A172 (cell line): ENCODE measurements around the gene ATOSB. TPM values are rescaled to one million over a fixed set of nuclear protein-coding genes. Genes with fewer than 3 reads are reported as not detected.

ENCODE experiments used
- DNase-seq: peaks from one replicate; pipeline ENCODE4 v3.0.0-alpha.2; 2015; ENCODE audit warnings: low spot score
- total RNA-seq: library from RNA; depleted of rRNA; stranded (reverse); fragments of >200 nt; shearing (Covaris generic); gene quantifications from 2 replicates; pipeline ENCODE4 v1.2.3, GENCODE V29; 2014

ATOSB gene
- total RNA-seq, 1 experiment from 2014 or later: 26.3 TPM

- peak; percentile 96 for DNase-seq
Measured at GRCh38 chr9:35114113-35114839, 1.4 kb downstream of the ATOSB start.

GRCh38 chr9:35112257-35113020, 3.2 kb downstream of the ATOSB start:
- DNase-seq: peak; percentile 72

GRCh38 chr9:35111001-35111933, 4.4 kb downstream of the ATOSB start:
- DNase-seq: peak; percentile 96

GRCh38 chr9:35110327-35110761, 5.3 kb downstream of the ATOSB start:
- DNase-seq: peak; percentile 72

GRCh38 chr9:35108946-35109575, 6.6 kb downstream of the ATOSB start:
- DNase-seq: no peak

- DNase-seq: no peak
Measured at GRCh38 chr9:35108461-35108860, 7.2 kb downstream of the ATOSB start.

- no peak for DNase-seq
Measured at GRCh38 chr9:35107297-35108290, 8.1 kb downstream of the ATOSB start.

- DNase-seq: no peak
Measured at GRCh38 chr9:35106343-35106730, 9.3 kb downstream of the ATOSB start.

- DNase-seq: no peak
Measured at GRCh38 chr9:35105571-35106342, 9.9 kb downstream of the ATOSB start.

- no peak for DNase-seq
Measured at GRCh38 chr9:35105126-35105525, 10.5 kb downstream of the ATOSB start.

GRCh38 chr9:35104586-35104985, 11.1 kb downstream of the ATOSB start:
- DNase-seq: no peak

- no peak for DNase-seq
Measured at GRCh38 chr9:35103660-35104191, 11.9 kb downstream of the ATOSB start.

GRCh38 chr9:35102769-35103659, 12.6 kb downstream of the ATOSB start, which contains the start of gene STOML2:
Gene STOML2 (minus strand): TSS chr9:35103131. CDS start chr9:35103094, 37 bp downstream.
- peak; percentile 92 for DNase-seq

GRCh38 chr9:35102465-35102768, 13.2 kb downstream of the ATOSB start:
- no peak for DNase-seq

GRCh38 chr9:35097573-35097972, 18.1 kb downstream of the ATOSB start:
- no peak for DNase-seq

GRCh38 chr9:35096035-35096849, 19.4 kb downstream of the ATOSB start, which contains the start of gene PIGO:
Gene PIGO (minus strand): TSS chr9:35096591. CDS start chr9:35095565, 1,026 bp downstream.
- DNase-seq: peak; percentile 66

- DNase-seq: no peak
Measured at GRCh38 chr9:35091536-35091935, 24.1 kb downstream of the ATOSB start.
